Measurements from ENCODE around the gene MSH2.

DNA sequence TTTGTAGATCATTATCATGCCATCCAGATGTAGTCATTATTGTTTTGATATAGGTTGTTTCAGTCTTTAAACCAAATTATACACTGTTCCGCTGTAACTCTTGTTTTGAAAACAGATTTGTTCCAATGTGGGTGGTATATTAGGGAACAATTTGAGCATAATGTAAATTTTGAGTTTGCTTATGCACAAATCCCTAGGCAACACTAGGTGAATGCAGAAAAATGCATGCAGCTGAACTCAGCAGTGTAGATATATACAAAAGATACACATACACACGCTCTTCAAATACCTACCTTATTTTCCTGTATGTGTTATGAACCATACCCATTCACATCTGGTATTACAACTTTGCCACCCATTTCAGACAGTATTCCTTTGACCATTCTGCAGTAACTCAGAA lies 35.8 kb downstream of the MSH2 start:
- TF ChIP-seq EZH2 (IDR thresholded peaks at IDR 0.05; ENCODE audit: insufficient read depth, poor library complexity, severe bottlenecking) (no peak), EZH2phosphoT487 (IDR thresholded peaks at IDR 0.05; ENCODE audit: insufficient read depth, low read depth) (no peak)

Data from GM23248 (cell line).